ENCODE measurements around the gene CLDN14. TPM values are rescaled to one million over a fixed set of nuclear protein-coding genes. Genes with fewer than 3 reads are reported as not detected.

The CLDN14 gene
- total and polyA plus RNA-seq, 4 donors: 0.08 to 0.49 (median 0.15) TPM; not detected in 1

DNA sequence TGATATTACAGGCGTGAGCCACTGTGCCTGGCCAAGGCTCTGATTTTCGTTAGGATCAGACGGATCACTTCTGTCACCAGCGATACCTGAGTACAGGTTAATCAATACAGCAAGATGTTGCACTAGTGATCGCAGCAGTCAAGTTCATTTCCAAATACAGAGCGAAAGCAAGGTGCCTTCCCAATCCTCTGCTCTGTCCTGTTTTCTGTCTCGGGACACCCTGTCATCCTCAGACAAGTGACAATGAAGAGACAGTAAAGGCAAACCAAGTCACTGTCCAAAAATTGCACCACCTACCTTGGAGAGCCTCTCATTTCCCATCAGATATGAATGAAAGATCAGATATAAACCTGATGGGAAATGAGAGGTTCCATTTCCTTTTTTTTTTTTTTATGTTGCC, 5.6 kb upstream of the CLDN14 start:
- 90% methylated on average over 7 of the region's 7 CpGs for WGBS, 2 donors
- no peak for ATAC-seq (ENCODE audit: insufficient read depth, low FRiP score)

GRCh38 chr21:36483095-36483494, 3.2 kb upstream of the CLDN14 start:
- no peak for DNase-seq
- no peak overlapping the region for H3K27ac ChIP-seq (ENCODE audit: low read depth in 1 of 2, low read length in 1 of 2)

More for the DNA sequence above, 5.6 kb upstream of the CLDN14 start:
- no peak for TF ChIP-seq CTCF (IDR thresholded peaks at IDR 0.05; ENCODE audit: control extremely low read depth, extremely low read depth)
- peaks cover 0 to 15% (median under 1%) of the 10 kb centered on the region in 5 donors for H3K4me1 ChIP-seq (ENCODE audit: control insufficient read depth in 5 of 5, insufficient read depth in 5 of 5, low read length in 5 of 5)
- H3K9me3 ChIP-seq (ENCODE audit: control insufficient read depth in 4 of 4, insufficient read depth in 3 of 4, low read length in 3 of 4): no peaks in the 10 kb centered on the region
- H3K4me3 ChIP-seq: no peak overlapping the region
- H3K27ac ChIP-seq (ENCODE audit: low read depth in 1 of 2, low read length in 1 of 2): no peak overlapping the region
- H3K36me3 ChIP-seq (ENCODE audit: control insufficient read depth in 4 of 4, insufficient read depth in 4 of 4, low read length in 4 of 4): no peaks in the 10 kb centered on the region
- H3K9ac ChIP-seq (ENCODE audit: insufficient read depth in 1 of 2, low read length in 2 of 2): no peak overlapping the region
- H3K27me3 ChIP-seq (ENCODE audit: control insufficient read depth in 3 of 3, insufficient read depth in 3 of 3, low read length in 2 of 3): no peaks in the 10 kb centered on the region
- DNase-seq: no peak

GRCh38 chr21:36482673-36483072, 2.8 kb upstream of the CLDN14 start:
- H3K9ac ChIP-seq (ENCODE audit: insufficient read depth in 1 of 2, low read length in 2 of 2): no peak overlapping the region

More at GRCh38 chr21:36483095-36483494, 3.2 kb upstream of the CLDN14 start:
- Histone ChIP-seq H3K27me3 (ENCODE audit: control insufficient read depth in 3 of 3, insufficient read depth in 3 of 3, low read length in 2 of 3) (no peaks in the 10 kb centered on the region), H3K4me1 (ENCODE audit: control insufficient read depth in 5 of 5, insufficient read depth in 5 of 5, low read length in 5 of 5) (peaks cover 0 to 35% (median 19%) of the 10 kb centered on the region in 5 donors), H3K9ac (ENCODE audit: insufficient read depth in 1 of 2, low read length in 2 of 2) (no peak overlapping the region), H3K9me3 (ENCODE audit: control insufficient read depth in 4 of 4, insufficient read depth in 3 of 4, low read length in 3 of 4) (no peaks in the 10 kb centered on the region), H3K36me3 (ENCODE audit: control insufficient read depth in 4 of 4, insufficient read depth in 4 of 4, low read length in 4 of 4) (no peaks in the 10 kb centered on the region), H3K4me3 (no peak overlapping the region)
- no peak for ATAC-seq (ENCODE audit: insufficient read depth, low FRiP score)
- no peak for TF ChIP-seq CTCF (IDR thresholded peaks at IDR 0.05; ENCODE audit: control extremely low read depth, extremely low read depth)
- WGBS, 2 donors: 95 to 98% methylated on average over 10 of the region's 10 CpGs

More at GRCh38 chr21:36482673-36483072, 2.8 kb upstream of the CLDN14 start:
- Histone ChIP-seq H3K4me3 (no peak overlapping the region), H3K4me1 (ENCODE audit: control insufficient read depth in 5 of 5, insufficient read depth in 5 of 5, low read length in 5 of 5) (peaks cover 0 to 35% (median 19%) of the 10 kb centered on the region in 5 donors), H3K9me3 (ENCODE audit: control insufficient read depth in 4 of 4, insufficient read depth in 3 of 4, low read length in 3 of 4) (no peaks in the 10 kb centered on the region), H3K27ac (ENCODE audit: low read depth in 1 of 2, low read length in 1 of 2) (no peak overlapping the region), H3K36me3 (ENCODE audit: control insufficient read depth in 4 of 4, insufficient read depth in 4 of 4, low read length in 4 of 4) (no peaks in the 10 kb centered on the region), H3K27me3 (ENCODE audit: control insufficient read depth in 3 of 3, insufficient read depth in 3 of 3, low read length in 2 of 3) (no peaks in the 10 kb centered on the region)
- TF ChIP-seq CTCF (IDR thresholded peaks at IDR 0.05; ENCODE audit: control extremely low read depth, extremely low read depth): no peak
- DNase-seq: no peak
- WGBS, 2 donors: 93 to 96% methylated on average over 4 of the region's 4 CpGs
- no peak for ATAC-seq (ENCODE audit: insufficient read depth, low FRiP score)

Measured in lung (tissue), 12 donors.